GM19468 (cell line): Measurements from ENCODE around the gene OXCT1.
"Not testable (repeated sequence)": the region's sequence is repeated elsewhere in the genome, so short reads cannot be mapped to it uniquely, and the experiment has no call there.

ENCODE experiments used
- ATAC-seq: cut with Tn5 transposase; IDR thresholded peaks from one replicate; pipeline ENCODE4 v1.9.1; 2021; ENCODE audit warnings: mild to moderate bottlenecking, moderate library complexity, moderate number of reproducible peaks; ENCODE audit not compliant: unreplicated experiment; ENCODE audit errors: extremely low read depth

OXCT1 gene

GRCh38 chr5:41788941-41789368 is 81.3 kb downstream of the OXCT1 start:
- ATAC-seq: no peak

- ATAC-seq: no peak
Observed at GRCh38 chr5:41787265-41787664, 83.0 kb downstream of the OXCT1 start.

- no peak for ATAC-seq
Observed at GRCh38 chr5:41785061-41785460, 85.2 kb downstream of the OXCT1 start.

DNA sequence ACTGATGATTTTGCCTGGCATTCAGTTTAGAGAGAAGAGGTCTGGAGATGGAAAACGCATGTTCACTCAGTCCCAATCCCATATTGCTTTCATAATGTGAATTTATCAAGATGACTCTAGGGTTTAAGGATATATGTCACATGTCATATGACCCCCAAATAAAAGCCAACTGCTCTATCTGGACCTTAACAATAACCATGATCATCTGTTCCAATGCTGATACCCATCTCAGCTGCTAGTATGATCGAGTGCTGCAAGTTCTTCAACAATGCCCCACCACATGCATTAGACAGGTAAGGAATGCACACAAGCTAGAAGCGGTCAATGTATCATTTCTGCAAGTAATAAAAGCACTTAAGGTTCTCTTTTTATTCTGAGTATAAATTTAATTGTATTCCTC is 91.8 kb downstream of the OXCT1 start:
- ATAC-seq: no peak

DNA sequence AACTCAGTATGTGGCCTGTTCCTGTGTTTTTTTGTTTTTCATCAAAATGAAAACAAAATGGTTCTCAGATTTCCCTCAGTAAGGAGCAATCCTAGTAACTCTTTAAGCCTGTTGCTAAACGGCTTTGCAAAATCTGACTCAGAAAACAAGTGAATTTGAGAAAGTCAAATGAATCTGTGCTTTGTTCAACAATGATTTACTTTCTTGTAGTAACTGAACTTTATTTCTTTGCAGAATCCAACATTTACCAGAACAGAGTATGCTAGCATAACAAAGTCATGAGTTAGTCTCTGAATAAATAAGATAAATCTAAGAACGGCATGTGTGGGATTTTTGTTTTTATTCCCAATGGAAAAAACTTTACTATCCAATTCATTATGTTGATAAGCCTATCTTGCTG is 93.8 kb downstream of the OXCT1 start:
- no peak for ATAC-seq

DNA sequence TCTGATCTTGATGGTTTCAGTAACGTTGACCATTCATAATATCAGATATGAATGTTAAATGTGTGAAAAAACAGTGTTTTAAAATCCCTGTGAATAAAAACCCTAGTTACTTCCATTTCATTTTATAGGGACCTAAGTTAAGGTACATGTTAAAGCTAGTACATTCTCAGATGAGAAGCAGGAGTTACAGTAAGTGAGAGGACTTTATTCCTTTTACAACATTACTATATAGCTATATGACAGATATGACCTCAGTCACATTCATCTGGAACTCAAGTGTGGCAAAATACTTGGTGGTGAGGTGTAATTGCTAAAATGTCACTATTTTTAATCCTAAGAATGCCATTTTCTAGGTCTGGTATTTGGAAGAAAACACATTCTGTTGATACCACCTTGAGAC is 96.4 kb downstream of the OXCT1 start:
- ATAC-seq: no peak

DNA sequence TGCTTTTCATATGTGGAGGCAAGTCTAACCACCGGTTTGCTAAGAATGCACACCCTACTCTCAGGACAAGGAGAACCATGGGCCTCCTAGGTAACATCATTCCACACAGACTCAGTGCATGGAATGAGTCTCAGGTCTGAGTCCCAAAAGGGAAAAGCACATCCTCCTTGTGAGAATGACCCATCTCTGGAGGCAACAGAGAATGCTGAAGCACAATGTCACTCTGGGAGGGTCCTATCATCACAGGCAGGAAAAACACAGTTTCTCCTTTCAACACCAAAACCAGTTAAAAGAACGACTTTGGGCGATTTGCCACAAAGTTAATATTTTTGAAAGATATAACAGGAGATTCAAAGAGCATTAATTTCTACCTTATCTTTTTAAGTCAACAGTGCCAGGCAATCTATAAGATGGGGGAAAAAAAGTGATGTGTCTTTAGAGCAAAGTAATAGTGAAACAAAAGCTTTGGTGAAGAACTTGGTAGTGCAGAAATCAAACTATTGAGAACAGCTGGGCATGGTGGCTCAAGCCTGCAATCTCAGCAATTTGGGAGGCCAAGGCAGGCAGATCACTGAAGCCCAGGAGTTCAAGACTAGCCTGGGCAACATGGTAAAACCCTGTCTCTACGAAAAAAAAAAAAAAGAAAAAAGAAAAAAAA is 97.3 kb downstream of the OXCT1 start:
- no peak for ATAC-seq

DNA sequence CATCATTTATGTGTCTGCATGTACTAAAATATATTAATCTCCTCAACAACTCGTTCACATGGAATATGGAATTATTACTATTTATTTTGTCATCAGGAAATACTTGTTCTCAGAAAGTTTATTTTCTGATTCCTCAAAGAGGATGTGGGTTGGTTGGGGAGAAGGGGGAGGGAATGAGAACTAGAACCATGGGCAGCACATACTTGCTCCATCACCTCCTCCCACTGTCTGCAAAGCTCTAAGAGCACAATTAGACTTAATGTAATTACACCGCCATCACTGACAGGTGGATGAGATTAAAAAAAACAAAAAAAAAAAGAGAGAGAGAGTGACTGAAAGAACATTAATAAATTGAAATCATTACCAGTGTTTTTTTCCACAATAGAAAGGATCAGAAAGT is 98.2 kb downstream of the OXCT1 start:
- ATAC-seq: no peak

DNA sequence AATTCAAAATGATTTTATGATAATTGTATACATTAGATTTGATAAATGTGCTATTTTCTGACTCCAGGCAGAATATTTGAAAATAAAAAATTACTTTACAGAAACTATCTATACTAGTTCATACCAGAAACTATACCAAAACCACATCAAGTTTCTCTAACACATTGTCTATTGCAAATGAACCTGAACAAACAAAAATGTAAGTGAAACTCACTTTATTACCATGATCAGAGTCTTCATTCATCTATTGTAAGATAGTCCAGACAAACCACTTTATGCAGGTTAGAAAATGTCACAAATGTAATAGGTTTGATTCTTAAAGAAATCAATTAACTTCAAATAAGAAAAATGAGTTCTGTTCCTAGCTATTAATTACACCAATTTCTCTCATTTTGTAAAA is 99.4 kb downstream of the OXCT1 start:
- ATAC-seq: peak; percentile 83

DNA sequence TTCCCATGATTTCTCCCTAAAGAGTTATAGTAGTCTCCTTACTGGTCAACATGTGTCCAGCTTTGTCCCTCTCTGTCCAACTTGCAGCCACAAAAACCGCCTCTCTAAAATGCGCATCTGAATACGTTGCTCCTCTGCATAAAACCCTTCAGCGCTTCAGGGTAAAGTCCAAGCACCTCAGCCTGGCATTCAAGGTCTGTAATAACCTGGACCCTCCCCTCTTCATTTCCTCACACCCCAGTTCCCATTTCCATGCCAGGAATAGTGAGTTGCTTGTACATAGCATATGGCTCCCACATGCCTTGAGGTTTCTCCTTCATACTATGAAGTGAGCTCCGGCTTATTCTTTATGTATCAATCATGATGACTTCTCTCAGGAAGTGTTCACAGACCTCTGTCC is 101.5 kb downstream of the OXCT1 start:
- no peak for ATAC-seq

- ATAC-seq: no peak
Observed at GRCh38 chr5:41764650-41765049, 105.6 kb downstream of the OXCT1 start.

DNA sequence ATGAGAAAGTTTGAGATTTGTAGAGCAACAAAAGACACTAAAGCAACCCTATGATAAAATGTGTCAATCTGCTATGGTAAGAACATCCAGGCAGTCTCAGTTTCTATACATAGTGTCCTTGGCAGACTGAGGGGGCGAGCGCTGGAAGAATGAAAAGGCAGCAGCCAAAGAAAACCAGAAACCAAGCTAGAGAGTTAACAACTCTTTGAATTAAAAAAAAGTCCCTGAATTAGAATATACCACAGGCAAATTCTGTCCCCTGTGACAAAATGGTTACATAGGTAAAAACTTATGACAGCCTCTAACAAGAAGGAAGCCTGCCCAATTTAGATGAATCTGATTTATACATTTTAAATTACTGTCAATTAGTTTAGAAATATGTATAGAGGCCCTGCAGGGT is 106.7 kb downstream of the OXCT1 start:
- no peak for ATAC-seq

GRCh38 chr5:41763081-41763480 is 107.1 kb downstream of the OXCT1 start:
- no peak for ATAC-seq

DNA sequence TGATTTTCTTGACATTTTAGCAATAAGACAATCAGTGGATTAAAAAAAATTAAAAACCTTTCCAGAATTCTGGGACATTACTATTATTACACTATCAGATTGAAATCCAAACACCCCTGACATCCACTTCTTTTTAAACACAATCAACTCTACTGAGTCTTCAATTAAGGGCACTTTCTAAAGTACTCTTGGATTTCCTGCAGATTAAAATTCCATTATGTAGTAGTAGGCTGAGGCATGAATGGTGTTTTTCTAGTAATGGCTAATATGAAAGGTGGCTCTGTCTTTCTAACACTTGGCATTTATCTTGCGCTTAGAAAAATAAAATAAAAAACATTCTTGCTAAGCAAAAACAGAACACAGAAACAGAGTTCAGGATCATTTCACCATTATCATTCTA is 107.8 kb downstream of the OXCT1 start:
- ATAC-seq: no peak

DNA sequence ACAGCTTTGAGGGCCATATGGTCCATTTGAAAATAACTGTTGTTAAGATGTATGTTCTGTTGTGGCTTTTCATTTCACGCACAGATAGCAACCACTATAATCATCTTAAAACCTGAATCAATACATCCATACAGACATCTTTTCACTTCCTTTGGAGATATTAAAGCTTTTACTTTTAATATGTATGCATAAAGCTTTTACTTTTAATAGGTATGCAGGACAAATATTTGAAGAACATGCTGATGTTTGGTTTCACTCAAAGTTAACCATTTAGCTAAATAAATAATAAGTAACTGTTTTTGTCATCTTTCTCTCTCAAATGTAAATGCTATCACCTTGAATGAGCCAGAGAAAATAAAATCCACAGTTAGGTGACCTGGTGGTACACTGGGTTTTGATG is 108.6 kb downstream of the OXCT1 start:
- no peak for ATAC-seq

DNA sequence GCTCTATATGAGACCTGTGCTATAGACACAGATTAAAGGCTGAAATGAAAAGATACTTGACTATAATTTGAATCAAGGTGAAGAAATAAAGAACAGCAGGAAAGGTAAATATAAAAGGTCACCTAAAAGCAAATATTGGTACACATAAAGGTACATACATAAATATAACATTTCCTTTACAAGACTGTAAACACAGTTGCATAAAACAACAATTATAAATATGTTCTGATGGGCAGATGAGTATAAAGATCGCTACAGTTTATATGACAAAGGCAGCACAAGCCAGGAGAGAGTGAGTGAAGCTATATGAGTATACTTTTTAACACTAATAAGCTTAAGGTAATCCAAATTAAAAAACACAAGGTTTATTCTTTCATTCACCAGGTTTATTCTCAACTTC is 114.5 kb downstream of the OXCT1 start:
- ATAC-seq: no peak

DNA sequence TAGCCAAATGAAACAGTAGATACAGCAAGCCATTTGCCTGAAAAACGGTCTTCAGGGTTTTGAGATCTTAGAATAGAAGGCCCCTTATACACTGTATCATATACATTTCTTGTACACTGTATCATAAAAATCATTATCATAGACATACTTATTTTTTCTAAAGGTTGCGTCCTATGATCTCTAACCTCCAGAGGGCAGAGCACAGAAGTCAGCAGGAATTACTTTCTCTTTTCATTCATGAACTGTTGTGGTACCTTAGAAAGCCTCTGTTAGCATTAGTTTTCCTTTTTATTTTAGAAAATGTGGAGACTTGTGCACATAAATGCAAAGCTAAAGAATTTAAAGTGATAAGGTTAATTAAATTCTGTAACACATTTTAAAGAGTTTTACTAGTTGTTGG is 115.4 kb downstream of the OXCT1 start:
- ATAC-seq: peak; percentile 73

- ATAC-seq: no peak
Observed at GRCh38 chr5:41751867-41752266, 118.4 kb downstream of the OXCT1 start.

DNA sequence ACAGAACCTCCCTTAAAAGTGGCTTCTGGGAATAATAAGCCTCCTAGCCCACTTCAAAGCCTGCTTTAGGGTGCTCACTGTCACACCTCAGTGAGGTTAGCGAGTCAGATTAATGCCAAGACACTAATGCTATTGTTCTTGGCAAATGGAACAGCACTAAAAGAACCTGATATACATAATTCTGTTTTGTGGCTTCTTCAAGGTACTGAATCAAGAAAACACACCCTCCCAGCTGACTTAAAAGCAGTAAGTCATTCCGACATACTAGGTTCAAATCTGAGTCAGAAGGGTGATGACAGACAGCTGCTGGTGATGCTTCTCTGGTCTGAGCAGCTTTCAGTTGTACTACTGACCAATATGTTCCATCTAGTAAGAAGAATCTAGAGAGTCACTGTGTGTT is 121.6 kb downstream of the OXCT1 start:
- peak; percentile 97 for ATAC-seq

GRCh38 chr5:41747708-41748107 is 122.5 kb downstream of the OXCT1 start:
- no peak for ATAC-seq

DNA sequence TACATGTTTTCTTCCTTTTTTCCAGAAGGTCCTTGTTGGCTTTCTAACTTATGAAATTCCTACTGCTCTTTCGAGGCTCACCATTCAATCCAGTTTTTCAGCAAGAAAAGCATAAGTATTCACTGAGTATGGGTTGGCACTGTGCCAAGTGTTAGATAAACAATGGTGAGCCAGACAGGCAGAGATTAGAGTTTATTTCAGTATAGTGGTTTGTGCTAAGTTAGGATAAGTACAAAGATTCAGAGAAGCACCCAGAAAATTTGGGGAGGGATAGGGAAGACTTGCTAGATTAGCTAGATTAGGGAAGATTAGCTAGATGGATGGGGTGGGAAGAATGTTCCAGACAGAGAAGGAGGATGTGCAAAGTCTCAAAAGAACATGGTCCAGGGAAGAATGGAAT is 122.9 kb downstream of the OXCT1 start:
- no peak for ATAC-seq

GRCh38 chr5:41742608-41743007 is 127.6 kb downstream of the OXCT1 start:
- not testable (repeated sequence) for ATAC-seq
